GM19328 (cell line): ENCODE data around the gene MMP20.

ENCODE experiments used
- ATAC-seq: cut with Tn5 transposase; IDR thresholded peaks from one replicate; pipeline ENCODE4 v1.9.1; 2021; ENCODE audit warnings: mild to moderate bottlenecking, moderate library complexity; ENCODE audit not compliant: unreplicated experiment

Gene MMP20

DNA sequence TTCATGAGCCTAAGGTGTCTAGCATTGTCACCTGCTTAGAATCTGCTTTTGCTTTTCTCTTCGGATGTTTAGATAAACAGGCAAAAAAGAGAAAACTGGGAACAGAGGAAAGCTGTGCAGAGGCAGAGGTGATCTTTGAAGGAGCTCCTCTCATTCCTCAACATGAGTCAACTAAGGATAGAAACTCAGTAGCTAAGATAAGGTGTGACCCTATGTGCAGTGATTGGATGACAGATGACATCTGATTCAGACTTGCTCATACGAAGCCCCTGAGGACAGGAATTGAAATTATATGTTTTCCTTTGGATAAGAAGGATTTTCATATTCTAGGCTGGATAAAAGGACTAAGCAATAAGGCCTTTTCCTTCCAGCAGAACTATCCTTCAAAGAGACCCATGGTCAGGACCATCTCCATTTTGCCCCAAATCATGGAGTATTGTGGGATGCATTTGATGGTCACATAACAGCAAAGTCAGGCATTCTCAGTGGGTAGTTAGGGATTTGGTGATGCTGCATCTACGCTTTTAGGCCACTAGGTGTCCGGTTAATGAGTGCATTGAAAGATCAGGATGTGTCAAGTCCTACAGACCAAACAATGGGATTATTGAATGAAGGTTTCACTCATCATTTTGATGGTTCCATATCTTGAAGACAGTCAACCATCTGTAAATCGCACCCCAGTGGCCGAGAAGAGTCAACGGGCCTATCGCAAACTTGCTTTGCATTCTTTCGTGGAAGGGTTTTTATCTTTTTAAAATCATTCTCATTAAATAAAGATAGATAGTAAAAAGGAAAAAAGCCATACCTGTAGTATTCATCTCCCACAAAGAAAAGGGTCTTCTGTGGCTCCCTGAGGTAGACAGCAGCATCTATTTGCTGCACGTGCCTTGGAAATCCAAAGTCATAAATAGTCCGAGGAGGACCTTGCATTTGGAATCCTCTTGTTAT lies 32.2 kb downstream of the MMP20 start:
- no peak for ATAC-seq

DNA sequence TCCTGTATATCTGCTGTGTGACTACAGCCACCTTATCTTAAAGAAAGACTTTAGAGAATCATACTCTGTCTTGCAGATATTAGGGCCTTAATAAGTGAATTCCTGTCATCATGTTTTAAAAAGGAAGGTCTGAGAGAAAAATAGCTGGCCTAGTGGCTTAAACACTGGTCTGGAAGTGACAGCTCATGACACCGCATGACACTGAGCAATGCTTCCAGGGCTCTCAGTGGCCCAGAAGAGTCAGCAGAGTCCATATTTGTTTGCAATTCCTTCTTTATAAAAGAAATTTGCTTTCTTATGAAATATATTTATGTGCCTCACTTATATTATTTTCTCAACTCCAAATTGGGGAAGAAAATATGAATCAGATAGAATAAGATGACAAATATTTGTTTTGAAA lies 33.0 kb downstream of the MMP20 start:
- no peak for ATAC-seq

DNA sequence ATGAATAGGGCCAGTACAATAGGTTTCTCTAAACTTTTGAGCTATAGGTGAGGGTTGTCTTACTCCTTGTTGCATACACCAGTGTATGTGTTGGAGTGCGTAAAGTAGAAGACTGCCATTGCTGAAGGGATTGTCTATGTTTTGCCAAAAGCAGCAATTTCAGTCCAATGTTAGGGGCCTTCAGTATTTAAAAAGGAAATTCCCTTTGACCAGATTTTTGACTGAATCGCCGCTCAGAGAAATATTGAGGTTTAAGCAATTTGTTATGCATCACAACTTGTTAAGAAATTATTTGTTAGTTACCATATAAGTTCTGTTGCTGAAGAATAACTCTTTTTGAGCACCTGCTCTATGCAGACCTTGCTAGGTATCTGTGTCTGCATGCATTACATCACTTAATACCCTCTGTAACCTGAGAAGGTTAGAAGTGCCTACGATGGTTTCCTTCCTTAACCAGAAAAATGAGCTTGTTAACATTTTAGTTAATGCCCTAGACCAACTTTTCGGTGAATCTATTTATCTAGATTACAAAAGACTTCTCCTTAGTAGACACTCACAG lies 33.9 kb downstream of the MMP20 start:
- no peak for ATAC-seq

DNA sequence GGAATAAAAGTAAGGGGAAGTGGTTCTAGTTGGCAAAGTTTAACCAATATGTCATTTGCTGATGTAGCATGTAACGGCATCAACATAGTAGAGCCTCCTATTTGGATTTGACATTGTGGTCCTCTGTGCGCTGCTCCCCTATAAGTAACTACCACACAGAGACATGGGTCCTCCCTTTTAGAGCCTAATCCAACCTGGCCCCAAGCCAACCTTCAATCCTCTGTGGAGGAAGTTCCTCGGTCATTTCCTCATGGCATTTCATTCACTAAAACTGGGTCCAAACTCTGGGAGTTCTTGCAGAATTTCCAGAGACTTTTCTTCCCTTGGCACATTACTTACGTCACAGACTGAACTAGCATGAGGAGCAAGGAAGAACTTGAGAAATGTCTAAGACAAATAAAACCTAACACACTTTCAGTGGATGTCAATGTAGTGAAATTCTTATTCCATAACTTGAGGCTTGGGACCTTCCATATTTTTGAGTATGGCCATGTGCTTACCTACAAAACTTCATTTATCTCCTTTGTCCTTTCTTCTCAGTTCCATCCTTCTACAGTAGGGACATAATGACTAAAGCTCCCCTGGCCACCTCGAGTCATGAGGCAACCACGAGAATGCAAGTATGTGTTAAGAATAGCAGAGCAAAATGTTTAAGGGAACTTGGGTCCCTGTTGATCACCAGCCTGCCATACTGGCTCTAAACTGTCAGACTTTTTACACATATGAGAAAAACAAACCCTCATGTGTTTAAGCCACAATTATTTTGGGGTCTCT lies 34.7 kb downstream of the MMP20 start:
- no peak for ATAC-seq

DNA sequence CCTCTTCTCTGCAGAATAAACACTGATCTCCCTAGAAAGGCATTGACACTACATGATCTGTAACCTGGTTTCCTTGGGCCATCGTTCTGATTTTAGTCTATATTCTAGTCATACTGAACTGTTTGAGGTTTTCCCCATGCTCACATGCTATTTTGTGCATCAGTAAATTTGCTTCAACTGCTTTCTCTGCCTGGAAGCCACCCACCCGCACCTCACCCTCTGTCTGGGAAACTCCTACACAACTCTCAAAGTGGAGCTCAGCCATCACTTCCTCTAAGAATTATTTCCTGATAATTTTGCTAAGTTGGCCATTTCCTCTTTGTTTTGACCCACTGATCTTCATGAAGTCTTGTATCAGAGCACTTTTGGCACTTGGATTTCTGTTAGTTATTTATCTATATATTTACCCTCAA lies 36.1 kb downstream of the MMP20 start:
- ATAC-seq = peak; percentile 57

DNA sequence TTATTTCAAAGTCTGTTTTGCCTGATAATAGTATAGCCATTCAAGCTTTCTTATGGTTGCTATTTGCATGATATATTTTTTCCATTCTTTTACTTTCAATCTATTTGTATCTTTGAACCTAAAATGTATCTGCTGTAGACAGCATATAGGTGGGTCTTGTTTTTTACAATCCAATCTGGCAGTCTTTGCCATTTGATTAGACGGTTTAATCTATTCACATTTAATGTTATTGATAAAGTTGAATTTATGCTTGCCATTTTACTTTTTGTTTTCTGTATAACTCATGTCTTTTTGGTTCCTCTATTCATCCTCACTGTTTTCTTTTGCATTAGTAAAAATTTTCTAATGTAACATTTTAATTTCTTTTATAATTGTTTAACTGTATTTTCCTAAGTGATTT lies 37.4 kb downstream of the MMP20 start:
- ATAC-seq = no peak

DNA sequence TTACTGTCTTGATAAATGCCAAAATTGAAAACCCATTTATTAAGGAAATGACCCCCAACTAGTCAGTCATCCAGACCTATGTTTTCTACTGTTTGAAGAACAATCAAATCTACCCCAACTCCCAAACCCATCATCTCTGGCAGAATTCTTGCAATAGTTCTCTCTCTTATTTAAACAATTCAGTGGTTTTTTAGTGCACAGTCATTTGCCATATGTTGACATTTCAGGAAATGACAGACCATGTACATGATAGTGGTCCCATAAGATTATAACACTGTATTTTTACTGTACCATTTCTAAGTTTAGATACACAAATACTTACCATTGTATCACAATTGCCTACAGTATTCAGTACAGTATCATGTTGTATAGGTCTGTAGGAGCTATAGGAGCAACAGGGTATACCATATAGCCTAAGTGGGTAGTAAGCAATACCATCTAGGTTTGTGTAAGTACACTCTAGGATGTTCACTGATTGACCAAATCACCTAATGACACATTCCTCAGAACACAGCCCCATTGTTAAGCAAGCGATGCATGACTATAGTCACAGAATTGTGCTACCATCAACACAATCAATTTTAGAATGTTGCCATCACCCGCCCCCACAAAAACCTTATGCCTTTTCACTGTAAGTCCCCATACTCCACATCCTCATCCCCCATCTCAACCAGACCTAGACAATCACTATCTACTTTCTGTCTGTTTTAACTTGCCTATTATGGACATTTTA lies 41.8 kb downstream of the MMP20 start:
- ATAC-seq = no peak

DNA sequence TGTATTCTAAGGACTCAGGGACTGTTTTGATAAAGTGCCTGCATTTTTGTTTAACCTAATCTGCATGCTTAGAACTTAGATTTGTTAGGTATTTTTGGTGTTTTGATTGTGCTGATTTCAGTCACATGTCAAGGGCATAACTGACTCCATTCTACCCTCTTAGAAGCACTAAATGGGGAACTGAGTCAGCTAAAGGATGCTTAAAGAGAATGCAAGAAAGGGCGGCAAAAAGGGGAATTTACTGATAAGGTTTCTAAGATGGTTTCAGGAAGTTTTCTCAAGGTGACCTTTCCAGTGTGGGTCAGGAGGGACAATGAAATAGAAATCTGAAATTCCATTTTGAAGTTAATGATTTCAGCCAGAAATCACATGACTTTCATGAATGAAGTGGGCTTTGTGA lies 43.0 kb downstream of the MMP20 start:
- ATAC-seq = no peak

DNA sequence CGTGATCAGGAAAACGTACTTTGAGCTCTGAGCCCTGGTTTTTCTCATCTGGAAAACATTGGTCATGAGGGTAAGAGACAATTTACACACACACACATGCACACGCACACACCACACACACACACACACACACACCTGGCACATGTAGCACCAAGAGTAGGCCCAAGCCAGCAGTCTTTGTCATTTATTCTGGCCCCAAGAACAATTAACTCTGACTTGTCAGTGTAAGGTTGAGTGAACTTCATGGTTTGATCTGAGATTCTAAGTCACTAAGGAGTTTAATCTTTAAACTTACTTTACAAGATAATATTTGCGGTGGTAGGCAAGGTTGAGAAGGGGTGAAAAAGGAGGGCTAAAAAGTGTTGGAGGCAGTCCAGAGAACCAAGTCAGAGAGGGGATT lies 44.1 kb downstream of the MMP20 start:
- ATAC-seq = no peak

DNA sequence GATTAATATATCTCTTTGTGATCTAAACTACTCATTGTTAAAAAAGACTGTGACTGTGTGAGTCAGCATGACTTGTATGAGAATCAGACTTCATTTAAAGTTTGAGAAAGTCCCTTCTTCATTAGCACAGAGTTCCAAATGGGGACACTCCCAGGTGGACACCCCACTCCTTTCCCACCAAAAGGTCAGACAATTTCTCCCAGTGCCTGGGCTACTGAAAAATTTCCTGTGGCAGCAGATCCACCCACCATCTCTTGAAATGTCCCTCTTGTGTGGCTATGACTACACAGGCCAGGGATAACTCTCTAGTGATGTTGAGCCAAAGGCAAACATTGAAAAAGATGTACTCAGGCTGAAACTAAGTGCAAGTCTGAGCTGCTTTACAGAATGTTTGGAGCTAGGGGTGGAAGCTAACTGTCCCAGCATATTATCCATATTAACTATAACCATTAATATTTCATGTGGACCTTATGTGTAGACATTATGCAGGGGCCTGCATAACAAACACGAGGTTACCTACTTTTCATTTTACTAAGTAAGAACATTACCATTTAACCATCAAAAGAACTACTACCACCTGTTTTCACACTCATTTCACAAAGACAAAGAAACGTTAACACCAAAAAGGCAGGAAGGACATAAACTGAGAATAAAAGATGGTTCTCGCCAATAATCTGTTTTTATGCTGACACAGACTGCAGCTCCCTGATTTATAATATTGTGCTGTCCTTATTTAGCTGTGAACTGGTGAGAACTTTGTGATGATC lies 44.8 kb downstream of the MMP20 start:
- no peak for ATAC-seq

DNA sequence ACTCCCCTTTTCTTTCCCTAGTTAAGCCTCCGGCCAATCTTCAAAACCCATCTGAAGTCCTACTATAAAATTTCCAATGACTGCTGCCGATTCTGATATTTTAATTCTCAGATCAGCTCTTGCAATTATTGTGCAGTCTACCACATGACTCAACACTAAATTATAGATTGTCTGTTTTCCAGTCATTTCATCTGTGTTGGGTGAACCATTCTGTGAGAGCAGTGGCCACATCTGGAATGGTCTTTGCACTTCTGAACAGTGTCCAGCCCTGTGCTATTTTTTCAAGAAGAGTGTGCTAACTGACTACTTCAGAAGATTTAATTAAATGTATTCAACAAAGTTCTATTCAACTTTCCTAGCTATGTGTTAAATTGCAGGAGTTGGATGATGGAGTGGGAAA lies 47.4 kb downstream of the MMP20 start:
- ATAC-seq = no peak

DNA sequence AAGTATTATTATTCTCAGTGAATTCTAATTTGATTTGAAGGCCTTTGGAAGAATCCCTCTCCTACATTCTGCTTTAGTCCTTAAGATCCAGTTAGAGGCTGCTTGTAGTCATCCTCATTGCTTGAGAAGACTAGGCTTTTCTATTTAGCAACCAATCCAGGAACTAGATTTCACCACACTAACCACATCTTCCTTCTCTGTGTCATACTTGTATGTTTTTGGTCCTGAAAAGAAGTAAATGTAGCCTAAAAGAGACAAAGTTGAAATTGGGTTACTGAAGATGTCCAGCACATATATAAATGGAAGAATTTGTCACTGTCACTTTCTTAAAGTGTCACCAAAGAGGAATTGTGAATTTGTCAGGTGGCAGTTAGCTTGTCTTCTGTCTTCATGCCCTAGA lies 48.0 kb downstream of the MMP20 start:
- peak; percentile 44 for ATAC-seq

DNA sequence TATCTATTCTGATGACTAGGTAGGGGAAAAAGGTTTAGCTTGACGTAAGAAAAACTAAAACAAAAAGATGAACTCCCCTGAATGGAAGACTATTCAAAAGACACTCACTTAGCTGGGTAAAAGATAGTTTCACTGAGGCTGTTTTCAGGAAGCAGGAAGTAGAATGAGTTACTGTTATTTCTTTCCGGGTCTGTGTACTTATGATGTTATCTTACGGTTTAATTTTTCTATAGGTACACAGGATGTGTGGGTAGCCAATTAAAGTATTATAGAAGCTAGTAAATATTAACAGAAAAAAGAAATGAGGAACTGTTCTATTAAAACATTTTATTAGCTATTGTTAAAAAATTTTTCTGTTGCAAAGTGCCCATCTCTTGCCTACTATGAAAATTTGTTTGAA lies 48.8 kb downstream of the MMP20 start:
- ATAC-seq = no peak

DNA sequence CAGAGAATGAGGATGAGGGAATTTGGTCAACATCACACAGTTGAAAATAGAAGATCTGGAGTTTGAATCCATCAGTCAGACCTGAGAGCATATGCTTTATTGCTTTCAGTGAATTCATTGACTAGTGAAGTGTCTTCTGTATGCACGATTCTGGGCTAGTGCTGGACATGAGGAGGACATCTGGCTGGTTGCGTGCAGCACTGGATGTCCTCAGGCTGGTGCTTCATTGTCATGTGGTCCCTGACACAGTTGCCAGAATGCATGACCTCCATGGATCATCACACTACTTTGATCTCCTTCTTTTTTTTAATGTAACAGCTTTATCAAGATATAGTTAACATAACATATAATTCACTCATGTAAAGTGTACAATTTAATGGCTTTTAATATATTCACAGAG lies 50.1 kb downstream of the MMP20 start:
- no peak for ATAC-seq

DNA sequence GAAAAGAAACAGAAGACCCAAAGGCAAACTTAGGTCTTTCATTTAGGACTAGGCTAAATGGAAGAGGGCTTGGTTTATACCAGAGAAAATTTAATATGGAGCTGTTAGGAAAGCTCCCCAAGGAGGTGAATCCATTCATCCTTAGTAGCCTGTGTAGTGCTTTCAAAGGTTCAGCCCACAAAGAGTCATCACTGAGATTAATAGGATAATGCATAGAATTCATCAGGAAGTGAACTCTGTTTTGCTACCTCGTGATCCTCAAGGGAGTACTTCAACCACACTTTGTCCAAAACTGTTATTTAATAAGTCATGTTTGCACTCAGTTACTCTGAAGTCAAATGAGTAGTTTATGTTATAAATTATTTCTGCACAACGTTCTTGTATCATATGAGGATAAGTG lies 51.3 kb downstream of the MMP20 start:
- ATAC-seq = no peak

DNA sequence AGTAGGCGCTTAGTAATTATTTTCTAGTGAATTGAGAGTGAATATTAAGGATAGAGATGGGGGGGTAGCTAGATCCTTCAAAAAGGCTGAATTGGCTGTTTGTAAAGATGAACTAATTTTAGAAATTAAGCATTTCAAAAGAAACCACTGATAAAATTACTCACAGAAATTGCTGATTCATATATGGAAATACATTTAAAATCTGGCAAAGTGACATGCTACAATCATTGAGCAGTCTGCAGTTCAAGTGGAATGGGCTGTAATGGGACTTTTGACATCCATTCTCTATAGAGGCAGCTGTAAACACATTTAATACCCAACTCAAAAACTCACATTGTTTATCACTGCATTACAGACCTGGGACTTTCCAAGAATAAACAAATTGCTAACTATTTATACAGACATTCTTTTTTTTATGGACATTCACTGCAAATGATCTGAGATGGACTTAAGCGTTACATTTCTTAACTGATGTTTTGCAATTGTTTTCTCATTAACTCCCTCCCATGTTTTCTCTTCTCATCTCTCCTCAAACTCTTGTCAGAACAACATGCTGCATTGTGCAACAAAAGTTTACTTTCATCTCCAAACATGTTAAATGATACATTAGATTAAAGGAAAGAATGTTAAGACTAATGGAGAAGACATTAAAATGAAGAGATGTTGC lies 52.4 kb downstream of the MMP20 start:
- ATAC-seq = no peak

DNA sequence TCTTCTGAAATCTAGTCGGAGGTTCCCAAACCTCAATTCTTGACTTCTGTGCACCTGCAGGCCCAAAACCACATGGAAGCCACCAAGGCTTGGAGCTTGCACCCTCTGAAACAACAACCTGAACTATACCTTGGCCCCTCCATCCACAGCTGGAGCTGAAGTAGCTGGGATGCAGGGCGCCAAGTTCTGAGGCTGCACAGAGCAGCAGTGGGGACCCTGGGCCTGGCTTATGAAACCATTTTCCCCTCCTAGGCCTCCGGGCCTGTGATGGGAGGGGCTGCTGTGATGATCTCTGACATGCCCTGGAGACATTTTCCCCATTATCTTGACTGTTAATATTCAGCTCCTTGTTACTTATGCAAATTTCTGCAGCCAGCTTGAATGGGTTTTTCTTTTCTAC lies 56.3 kb downstream of the MMP20 start:
- ATAC-seq = no peak

DNA sequence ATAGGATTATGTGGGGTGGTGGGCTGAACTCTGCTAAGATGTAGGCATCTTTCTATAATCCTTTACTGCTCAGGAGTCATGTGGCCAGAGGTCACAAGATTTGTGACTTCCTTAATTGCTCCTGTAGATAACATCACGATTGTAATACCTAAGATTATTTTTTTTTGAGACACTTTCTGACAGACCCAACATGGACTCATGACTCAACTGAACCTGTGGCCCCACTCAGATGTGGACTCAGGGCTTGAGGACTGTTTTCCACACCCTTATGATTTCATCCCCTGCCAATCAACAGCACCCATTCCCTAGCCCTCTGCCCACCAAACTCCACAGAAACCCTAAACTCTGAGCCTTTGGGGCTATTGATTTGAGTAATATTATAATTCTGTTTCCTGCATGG lies 59.0 kb downstream of the MMP20 start:
- ATAC-seq = no peak

DNA sequence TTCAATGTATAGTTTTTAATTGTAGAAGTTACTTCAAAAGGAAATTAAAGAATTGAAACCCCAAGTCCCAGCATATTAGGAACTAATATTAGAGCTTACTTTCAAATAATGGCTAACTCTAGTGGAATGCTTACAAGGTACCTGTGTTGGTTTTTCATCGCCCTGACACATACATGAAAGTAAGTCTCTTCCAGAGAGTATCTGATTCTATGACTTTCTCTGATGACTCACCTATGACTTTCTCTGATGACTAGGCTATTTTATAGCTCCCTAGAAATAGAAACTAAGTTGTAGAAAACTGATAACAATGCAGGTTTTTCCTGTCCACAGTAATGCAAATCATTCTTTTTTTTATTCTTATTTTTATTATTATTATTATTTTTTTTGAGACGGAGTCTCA lies 61.0 kb downstream of the MMP20 start:
- no peak for ATAC-seq

DNA sequence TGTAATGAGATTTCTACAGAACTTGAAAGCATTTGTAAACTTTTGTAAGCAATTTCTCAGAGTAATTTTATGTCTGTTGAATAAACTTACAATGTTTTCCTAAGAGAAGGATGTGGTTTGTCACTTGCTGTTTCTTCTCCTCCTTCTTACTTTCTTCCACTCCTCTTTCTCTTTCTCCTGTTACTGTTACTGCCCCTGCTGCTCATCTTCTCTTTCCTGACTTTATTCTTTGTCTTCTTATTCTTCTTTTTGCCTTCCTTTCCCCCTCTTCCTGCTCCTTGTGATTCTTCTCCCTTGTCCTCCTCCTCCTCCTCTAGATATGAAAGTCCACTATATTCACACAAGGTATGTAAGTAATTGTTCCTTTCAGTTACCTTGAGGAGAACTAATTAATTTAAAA lies 63.5 kb downstream of the MMP20 start:
- no peak for ATAC-seq
